ENCODE results near the gene HSFX3. TPM values are rescaled to one million over a fixed set of nuclear protein-coding genes. Genes with fewer than 3 reads are reported as not detected.
"Not testable (repeated sequence)": the region's sequence is repeated elsewhere in the genome, so short reads cannot be mapped to it uniquely, and the experiment has no call there.

HSFX3 gene
- total RNA-seq, 1 experiment from 2014 or later: not detected

GRCh38 chrX:149568701-149569296 is 19.1 kb upstream of the HSFX3 start:
- POLR2A ChIA-PET: interaction anchor here (0.7 kb wide), 2 partner anchors 28 to 1022 kb away, joined by 3 read pairs; partner anchors contain the start of gene EOLA1
- CTCF ChIA-PET: interaction anchor here (0.7 kb wide), 1 partner anchor 255 kb away, joined by 3 read pairs; no protein-coding TSS in a partner anchor
- Mint-ChIP-seq H3K4me1 (ENCODE audit: insufficient read depth, unreplicated experiment) (no peaks in the 10 kb centered on the region), H3K27me3 (ENCODE audit: insufficient read depth, unreplicated experiment) (no peaks in the 10 kb centered on the region), H3K9me3 (ENCODE audit: unreplicated experiment) (no peaks in the 10 kb centered on the region), H3K4me3 (ENCODE audit: unreplicated experiment) (no peak overlapping the region), H3K27ac (ENCODE audit: low read depth, unreplicated experiment) (no peak overlapping the region), H3K36me3 (ENCODE audit: insufficient read depth, unreplicated experiment) (no peaks in the 10 kb centered on the region)
- no peak for DNase-seq (ENCODE audit: unreplicated experiment)
- TF ChIP-seq, protein P1, sequence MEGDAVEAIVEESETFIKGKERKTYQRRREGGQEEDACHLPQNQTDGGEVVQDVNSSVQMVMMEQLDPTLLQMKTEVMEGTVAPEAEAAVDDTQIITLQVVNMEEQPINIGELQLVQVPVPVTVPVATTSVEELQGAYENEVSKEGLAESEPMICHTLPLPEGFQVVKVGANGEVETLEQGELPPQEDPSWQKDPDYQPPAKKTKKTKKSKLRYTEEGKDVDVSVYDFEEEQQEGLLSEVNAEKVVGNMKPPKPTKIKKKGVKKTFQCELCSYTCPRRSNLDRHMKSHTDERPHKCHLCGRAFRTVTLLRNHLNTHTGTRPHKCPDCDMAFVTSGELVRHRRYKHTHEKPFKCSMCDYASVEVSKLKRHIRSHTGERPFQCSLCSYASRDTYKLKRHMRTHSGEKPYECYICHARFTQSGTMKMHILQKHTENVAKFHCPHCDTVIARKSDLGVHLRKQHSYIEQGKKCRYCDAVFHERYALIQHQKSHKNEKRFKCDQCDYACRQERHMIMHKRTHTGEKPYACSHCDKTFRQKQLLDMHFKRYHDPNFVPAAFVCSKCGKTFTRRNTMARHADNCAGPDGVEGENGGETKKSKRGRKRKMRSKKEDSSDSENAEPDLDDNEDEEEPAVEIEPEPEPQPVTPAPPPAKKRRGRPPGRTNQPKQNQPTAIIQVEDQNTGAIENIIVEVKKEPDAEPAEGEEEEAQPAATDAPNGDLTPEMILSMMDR (IDR thresholded peaks at IDR 0.05; ENCODE audit: unreplicated experiment): no peak
- intact Hi-C loops (cut with micrococcal nuclease): no loop called here
- BruUV-seq (replicated peaks): no TSS peak

DNA sequence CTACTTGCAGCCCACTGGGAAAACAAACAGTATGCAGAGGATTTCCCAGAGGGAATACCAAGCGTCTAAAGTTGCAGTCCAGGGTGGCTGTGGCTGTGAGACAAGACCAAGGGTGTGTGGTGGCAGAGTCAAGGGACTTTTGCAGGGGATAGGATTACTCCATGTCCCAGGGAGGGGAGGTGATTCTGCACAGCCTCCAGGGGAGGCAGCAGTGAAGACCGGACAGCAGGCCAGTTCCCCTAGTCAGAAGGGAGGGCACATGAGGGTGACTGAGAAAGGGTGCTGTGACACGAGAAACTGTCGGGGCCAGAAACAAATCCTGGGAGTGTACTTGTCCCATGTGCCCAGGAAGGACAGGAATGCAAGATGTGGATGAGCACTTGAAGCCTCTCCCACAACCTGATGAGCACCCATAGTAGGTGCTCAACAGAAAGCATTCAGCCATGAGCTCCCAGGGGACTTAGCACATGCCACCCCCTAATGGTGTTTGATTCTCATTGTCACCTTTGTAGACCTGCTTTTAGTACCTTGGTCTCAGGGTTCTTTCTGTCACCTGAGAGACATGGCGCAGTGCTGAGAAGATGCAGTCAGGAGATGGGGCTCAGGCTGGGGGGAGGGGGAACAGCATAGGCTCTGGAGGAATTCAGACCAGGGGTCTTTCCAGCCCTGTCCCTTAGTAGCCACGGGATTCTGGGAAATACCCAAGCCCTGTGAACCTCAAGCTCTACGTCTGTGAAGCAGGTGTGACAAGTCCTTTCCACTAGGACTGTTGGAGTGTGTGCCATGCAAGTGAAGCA is 18.1 kb upstream of the HSFX3 start:
- TF ChIP-seq, protein P1 (IDR thresholded peaks at IDR 0.05; ENCODE audit: unreplicated experiment): no peak
- no peaks in the 10 kb centered on the region for H3K9me3 Mint-ChIP-seq (ENCODE audit: unreplicated experiment)
- ChIA-PET CTCF (no interaction called here), POLR2A (interaction anchor here (0.7 kb wide), 1 partner anchor 27 kb away, joined by 3 read pairs; the partner anchor contains the start of gene EOLA1)
- H3K4me1 Mint-ChIP-seq (ENCODE audit: insufficient read depth, unreplicated experiment): no peaks in the 10 kb centered on the region
- no peak overlapping the region for H3K27ac Mint-ChIP-seq (ENCODE audit: low read depth, unreplicated experiment)
- H3K36me3 Mint-ChIP-seq (ENCODE audit: insufficient read depth, unreplicated experiment): no peaks in the 10 kb centered on the region
- no peaks in the 10 kb centered on the region for H3K27me3 Mint-ChIP-seq (ENCODE audit: insufficient read depth, unreplicated experiment)
- BruUV-seq (replicated peaks): no TSS peak
- intact Hi-C loops (cut with micrococcal nuclease): no loop called here
- DNase-seq (ENCODE audit: unreplicated experiment): no peak
- no peak overlapping the region for H3K4me3 Mint-ChIP-seq (ENCODE audit: unreplicated experiment)

DNA sequence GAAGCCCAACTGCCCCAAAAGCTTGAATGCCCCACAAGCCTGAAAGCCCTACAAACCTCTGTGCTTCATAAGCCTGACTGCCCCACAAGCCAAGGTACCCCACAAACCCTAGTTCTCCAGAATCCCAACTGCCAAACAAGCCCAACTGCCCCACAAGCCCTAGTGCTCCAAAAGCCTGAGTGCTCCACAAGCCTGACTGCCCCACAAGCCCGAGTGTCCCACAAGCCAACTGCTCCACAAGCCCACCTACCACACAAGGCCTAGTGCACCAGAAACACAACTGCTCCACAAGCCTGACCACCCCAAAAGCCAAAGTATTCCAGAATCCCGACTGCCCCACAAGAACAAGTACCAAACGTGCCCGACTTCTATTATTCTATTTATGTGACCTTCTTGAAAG is 13.6 kb upstream of the HSFX3 start:
- ChIA-PET POLR2A (no interaction called here), CTCF (no interaction called here)
- H3K9me3 Mint-ChIP-seq (ENCODE audit: unreplicated experiment): no peaks in the 10 kb centered on the region
- no TSS peak for BruUV-seq (replicated peaks)
- H3K27me3 Mint-ChIP-seq (ENCODE audit: insufficient read depth, unreplicated experiment): no peaks in the 10 kb centered on the region
- no peaks in the 10 kb centered on the region for H3K4me1 Mint-ChIP-seq (ENCODE audit: insufficient read depth, unreplicated experiment)
- no peak for DNase-seq (ENCODE audit: unreplicated experiment)
- no peak overlapping the region for H3K27ac Mint-ChIP-seq (ENCODE audit: low read depth, unreplicated experiment)
- intact Hi-C loops (cut with micrococcal nuclease): no loop called here
- TF ChIP-seq, protein P1 (IDR thresholded peaks at IDR 0.05; ENCODE audit: unreplicated experiment): no peak
- H3K36me3 Mint-ChIP-seq (ENCODE audit: insufficient read depth, unreplicated experiment): no peaks in the 10 kb centered on the region
- no peak overlapping the region for H3K4me3 Mint-ChIP-seq (ENCODE audit: unreplicated experiment)

DNA sequence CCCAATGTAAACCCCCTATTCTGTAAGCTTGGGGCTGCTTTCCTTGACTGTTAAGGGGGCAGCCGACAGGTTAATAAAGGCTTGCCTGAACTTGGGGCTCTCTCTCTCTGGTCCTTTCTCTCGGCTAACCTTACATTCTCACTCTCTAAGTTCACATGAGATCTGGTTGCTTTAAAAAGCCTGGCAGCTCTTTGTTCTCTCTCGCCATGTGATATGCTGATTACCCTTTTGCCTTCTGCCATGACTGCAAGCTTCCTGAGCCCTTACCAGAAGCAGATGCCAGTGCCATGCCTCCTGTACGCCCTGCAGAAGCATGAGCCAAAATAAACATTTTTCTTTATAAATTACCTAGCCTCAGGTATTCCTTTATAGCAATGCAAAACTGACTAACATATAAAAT is 5.5 kb upstream of the HSFX3 start:
- H3K27ac Mint-ChIP-seq (ENCODE audit: low read depth, unreplicated experiment); H3K4me1 Mint-ChIP-seq (ENCODE audit: insufficient read depth, unreplicated experiment); H3K27me3 Mint-ChIP-seq (ENCODE audit: insufficient read depth, unreplicated experiment); CTCF ChIA-PET; intact Hi-C loops (cut with micrococcal nuclease); H3K4me3 Mint-ChIP-seq (ENCODE audit: unreplicated experiment); POLR2A ChIA-PET; H3K36me3 Mint-ChIP-seq (ENCODE audit: insufficient read depth, unreplicated experiment); BruUV-seq (replicated peaks); DNase-seq (ENCODE audit: unreplicated experiment); H3K9me3 Mint-ChIP-seq (ENCODE audit: unreplicated experiment): not testable (repeated sequence)

DNA sequence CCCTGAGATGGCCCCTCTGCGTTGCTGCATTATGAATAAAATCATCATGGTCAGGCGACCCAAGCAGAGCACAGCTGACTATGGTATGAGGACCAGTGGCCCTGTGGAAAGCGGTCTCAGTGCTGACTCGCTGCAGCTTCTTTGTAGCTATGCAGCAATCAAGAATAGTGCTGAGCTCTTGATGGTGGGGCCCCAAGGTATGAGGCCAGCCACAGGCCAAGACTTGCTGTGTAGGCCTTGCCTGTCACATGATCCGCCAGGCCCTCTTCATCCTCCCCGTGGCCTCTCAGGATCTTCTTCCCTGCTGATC is 2.2 kb upstream of the HSFX3 start:
- BruUV-seq (replicated peaks); H3K27me3 Mint-ChIP-seq (ENCODE audit: insufficient read depth, unreplicated experiment); CTCF ChIA-PET; intact Hi-C loops (cut with micrococcal nuclease); H3K27ac Mint-ChIP-seq (ENCODE audit: low read depth, unreplicated experiment); H3K4me1 Mint-ChIP-seq (ENCODE audit: insufficient read depth, unreplicated experiment); POLR2A ChIA-PET; DNase-seq (ENCODE audit: unreplicated experiment); H3K4me3 Mint-ChIP-seq (ENCODE audit: unreplicated experiment); H3K9me3 Mint-ChIP-seq (ENCODE audit: unreplicated experiment); H3K36me3 Mint-ChIP-seq (ENCODE audit: insufficient read depth, unreplicated experiment): not testable (repeated sequence)

DNA sequence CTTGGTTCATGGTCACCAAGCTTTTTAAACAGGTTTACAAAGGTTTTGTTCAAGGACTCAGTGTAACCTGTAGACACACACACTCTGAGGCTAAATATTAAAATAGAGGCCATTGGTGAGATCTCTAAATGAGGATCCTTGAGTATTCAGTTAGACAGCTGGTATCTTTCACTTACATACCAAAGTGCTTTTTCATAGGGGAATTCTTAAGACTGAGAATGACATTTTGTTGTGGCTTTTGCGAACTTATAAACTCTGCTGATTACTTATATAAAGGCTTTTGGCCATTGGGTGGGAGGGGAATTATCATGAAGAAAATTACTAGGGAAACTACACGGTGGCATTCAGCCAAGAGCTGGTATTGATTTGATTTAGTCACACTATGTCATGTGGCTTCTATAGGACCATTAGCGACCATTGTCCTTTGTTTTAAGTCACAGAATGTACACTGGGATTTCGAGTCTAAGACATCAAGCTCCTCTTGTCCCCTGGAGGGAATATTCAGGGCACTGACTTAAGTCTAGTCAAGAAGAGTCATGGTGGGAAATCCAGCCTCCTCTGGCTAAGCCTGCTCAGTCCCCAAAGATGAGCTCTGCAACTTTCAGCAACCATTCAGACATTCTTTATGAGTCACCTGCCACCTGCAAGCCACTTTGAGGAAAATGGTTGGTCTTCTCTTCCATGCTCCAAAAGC is 1.7 kb upstream of the HSFX3 start:
- DNase-seq (ENCODE audit: unreplicated experiment); BruUV-seq (replicated peaks); H3K9me3 Mint-ChIP-seq (ENCODE audit: unreplicated experiment); H3K4me3 Mint-ChIP-seq (ENCODE audit: unreplicated experiment); H3K27ac Mint-ChIP-seq (ENCODE audit: low read depth, unreplicated experiment); H3K27me3 Mint-ChIP-seq (ENCODE audit: insufficient read depth, unreplicated experiment); POLR2A ChIA-PET; intact Hi-C loops (cut with micrococcal nuclease); CTCF ChIA-PET; H3K4me1 Mint-ChIP-seq (ENCODE audit: insufficient read depth, unreplicated experiment); H3K36me3 Mint-ChIP-seq (ENCODE audit: insufficient read depth, unreplicated experiment): not testable (repeated sequence)

GRCh38 chrX:149550454-149550853 is 730 bp upstream of the HSFX3 start:
- H3K9me3 Mint-ChIP-seq (ENCODE audit: unreplicated experiment); H3K27ac Mint-ChIP-seq (ENCODE audit: low read depth, unreplicated experiment); CTCF ChIA-PET; H3K27me3 Mint-ChIP-seq (ENCODE audit: insufficient read depth, unreplicated experiment); BruUV-seq (replicated peaks); DNase-seq (ENCODE audit: unreplicated experiment); intact Hi-C loops (cut with micrococcal nuclease); H3K4me3 Mint-ChIP-seq (ENCODE audit: unreplicated experiment); POLR2A ChIA-PET; H3K4me1 Mint-ChIP-seq (ENCODE audit: insufficient read depth, unreplicated experiment); H3K36me3 Mint-ChIP-seq (ENCODE audit: insufficient read depth, unreplicated experiment): not testable (repeated sequence)

Data from MCF 10A (cell line).